ENCODE measurements around the gene CDH12. TPM values are rescaled to one million over a fixed set of nuclear protein-coding genes. Genes with fewer than 3 reads are reported as not detected.

Gene CDH12
- total RNA-seq, 1 experiment from 2014 or later = not detected

DNA sequence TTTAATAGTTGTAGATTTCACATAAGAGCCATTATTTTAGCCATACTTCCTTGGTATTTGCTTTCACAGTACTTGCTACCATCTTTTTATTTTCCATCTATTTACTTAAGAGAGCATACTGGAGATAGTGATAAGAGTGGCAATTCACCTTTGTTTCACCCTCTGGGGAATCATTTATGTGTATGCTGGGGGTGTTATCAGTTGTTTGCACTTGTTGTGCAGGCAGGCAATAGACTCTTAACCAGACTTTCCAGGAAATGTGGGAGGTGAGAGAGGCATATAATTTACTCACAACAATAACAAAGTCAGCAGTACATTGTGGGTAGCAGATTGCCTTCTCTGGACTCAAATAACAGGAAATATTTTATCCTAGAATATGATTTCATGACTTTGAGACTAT, 1018.3 kb downstream of the CDH12 start:
- no TSS peak for BruUV-seq (replicated peaks)
- no peak for DNase-seq (ENCODE audit: low read depth, low spot score)
- no peaks in the 10 kb centered on the region for H3K9me2 ChIP-seq (ENCODE audit: insufficient read depth)
- no peaks in the 10 kb centered on the region; the same call in 1 of the 2 replicates for H3K79me2 ChIP-seq (ENCODE audit: insufficient read depth, low read length)
- no peaks in the 10 kb centered on the region for H3K4me1 ChIP-seq (ENCODE audit: control insufficient read depth in 1 of 2, insufficient read depth in 2 of 2, low read length in 2 of 2)
- ChIA-PET RAD21 (ENCODE audit: low non-redundant PET in 1 of 2, low total read pairs in 2 of 2, uncharacterized antibody in 2 of 2, unreplicated experiment in 2 of 2) (no interaction called here), POLR2A (no interaction called here), CTCF (no interaction called here)
- H3K27me3 ChIP-seq (ENCODE audit: insufficient read depth, low read length) = no peaks in the 10 kb centered on the region
- no peak overlapping the region for H2AFZ ChIP-seq (ENCODE audit: low read depth, low read length, poor library complexity, severe bottlenecking)
- peaks cover 12 to 21% of the 10 kb centered on the region in 2 experiments; a peak in 3 of 4 replicates for H3K9me3 ChIP-seq (ENCODE audit: control insufficient read depth in 1 of 2, insufficient read depth in 1 of 2, low read depth in 1 of 2, low read length in 2 of 2)
- no peak for TF ChIP-seq SIN3A (IDR thresholded peaks at IDR 0.05; ENCODE audit: low read depth)
- TF ChIP-seq, protein P1, sequence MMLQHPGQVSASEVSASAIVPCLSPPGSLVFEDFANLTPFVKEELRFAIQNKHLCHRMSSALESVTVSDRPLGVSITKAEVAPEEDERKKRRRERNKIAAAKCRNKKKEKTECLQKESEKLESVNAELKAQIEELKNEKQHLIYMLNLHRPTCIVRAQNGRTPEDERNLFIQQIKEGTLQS (IDR thresholded peaks at IDR 0.05) = no peak
- no peak for TF ChIP-seq CBX3 (IDR thresholded peaks at IDR 0.05; ENCODE audit: low read depth)
- TF ChIP-seq, protein P2, sequence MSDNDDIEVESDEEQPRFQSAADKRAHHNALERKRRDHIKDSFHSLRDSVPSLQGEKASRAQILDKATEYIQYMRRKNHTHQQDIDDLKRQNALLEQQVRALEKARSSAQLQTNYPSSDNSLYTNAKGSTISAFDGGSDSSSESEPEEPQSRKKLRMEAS (IDR thresholded peaks at IDR 0.05) = no peak
- TF ChIP-seq ZNF274 (IDR thresholded peaks at IDR 0.05; ENCODE audit: low read depth, low read length) = no peak
- no peak for TF ChIP-seq YY1 (IDR thresholded peaks at IDR 0.05; ENCODE audit: extremely low read depth, insufficient replicate concordance, low read depth, low read length)
- no peak for TF ChIP-seq POLR2A (IDR thresholded peaks at IDR 0.05; ENCODE audit: borderline replicate concordance, extremely low read depth, insufficient read depth, insufficient read length)
- TF ChIP-seq, protein P3, sequence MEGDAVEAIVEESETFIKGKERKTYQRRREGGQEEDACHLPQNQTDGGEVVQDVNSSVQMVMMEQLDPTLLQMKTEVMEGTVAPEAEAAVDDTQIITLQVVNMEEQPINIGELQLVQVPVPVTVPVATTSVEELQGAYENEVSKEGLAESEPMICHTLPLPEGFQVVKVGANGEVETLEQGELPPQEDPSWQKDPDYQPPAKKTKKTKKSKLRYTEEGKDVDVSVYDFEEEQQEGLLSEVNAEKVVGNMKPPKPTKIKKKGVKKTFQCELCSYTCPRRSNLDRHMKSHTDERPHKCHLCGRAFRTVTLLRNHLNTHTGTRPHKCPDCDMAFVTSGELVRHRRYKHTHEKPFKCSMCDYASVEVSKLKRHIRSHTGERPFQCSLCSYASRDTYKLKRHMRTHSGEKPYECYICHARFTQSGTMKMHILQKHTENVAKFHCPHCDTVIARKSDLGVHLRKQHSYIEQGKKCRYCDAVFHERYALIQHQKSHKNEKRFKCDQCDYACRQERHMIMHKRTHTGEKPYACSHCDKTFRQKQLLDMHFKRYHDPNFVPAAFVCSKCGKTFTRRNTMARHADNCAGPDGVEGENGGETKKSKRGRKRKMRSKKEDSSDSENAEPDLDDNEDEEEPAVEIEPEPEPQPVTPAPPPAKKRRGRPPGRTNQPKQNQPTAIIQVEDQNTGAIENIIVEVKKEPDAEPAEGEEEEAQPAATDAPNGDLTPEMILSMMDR (IDR thresholded peaks at IDR 0.05 in 2 of 3, conservative IDR thresholded peaks at IDR 0.05 in 1 of 3; ENCODE audit: borderline replicate concordance in 1 of 3, insufficient read depth in 1 of 3, low read depth in 2 of 3, low read length in 2 of 3) = no peak
- TF ChIP-seq ZFX (IDR thresholded peaks at IDR 0.05) = no peak
- H3K36me3 ChIP-seq (ENCODE audit: control insufficient read depth in 1 of 2, insufficient read depth in 2 of 2, low read length in 2 of 2) = no peaks in the 10 kb centered on the region
- no peak overlapping the region for H3K27ac ChIP-seq (ENCODE audit: low read depth, low read length)
- intact Hi-C loops (cut with micrococcal nuclease) = no loop called here
- no peaks in the 10 kb centered on the region for H4K20me1 ChIP-seq (ENCODE audit: insufficient read depth)
- H3K9ac ChIP-seq (ENCODE audit: low read length) = no peak overlapping the region
- no peak overlapping the region for H3K4me2 ChIP-seq (ENCODE audit: low read length)
- H3K4me3 ChIP-seq (replicated peaks in 1 of 2; ENCODE audit: low read depth in 1 of 2, low read length in 2 of 2) = no peak overlapping the region
- no peak for ATAC-seq
